ENCODE results near the gene SLC19A1. TPM values are rescaled to one million over a fixed set of nuclear protein-coding genes. Genes with fewer than 3 reads are reported as not detected.

Gene SLC19A1
- total RNA-seq, 1 experiment from 2014 or later, result 4.3 TPM

DNA sequence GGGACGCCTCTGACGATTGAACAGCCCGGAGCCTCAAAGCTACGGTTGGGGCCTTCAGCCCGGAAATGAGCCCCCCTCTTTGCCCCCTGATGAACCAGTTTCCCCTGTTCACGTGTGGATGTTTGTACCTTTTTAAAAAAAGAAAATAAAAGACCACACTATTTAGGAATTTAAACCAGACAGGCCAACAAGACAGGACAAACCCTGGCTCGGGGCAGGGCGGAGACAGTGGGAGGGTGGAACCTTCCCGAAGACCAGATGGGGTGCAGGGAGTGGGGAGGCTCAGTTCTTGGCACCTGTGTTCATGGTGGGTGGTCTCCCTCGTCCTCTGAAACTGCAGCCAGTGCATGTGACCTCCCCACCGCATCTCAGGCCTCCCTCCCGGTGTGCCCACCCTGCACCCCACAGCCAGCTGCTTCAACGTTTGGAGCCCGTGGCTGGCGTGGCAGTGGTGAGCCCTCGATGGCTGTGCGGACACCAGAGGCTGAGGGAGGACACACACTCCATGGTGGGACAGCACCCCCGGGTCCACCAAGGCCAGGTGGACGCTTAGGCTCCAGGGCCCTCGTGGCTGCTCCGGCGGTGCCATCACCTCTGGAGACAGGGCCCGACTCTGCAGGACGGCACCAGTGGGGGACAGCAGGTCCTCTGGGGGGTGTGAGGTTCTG lies 91.7 kb downstream of the SLC19A1 start:
- H3K36me3 ChIP-seq (ENCODE audit: insufficient read depth, low read length), result no peaks in the 10 kb centered on the region
- H3K9me2 ChIP-seq (replicated peaks; ENCODE audit: insufficient read depth, low read length), result no peaks in the 10 kb centered on the region
- H3K4me1 ChIP-seq (ENCODE audit: low read length), result no peaks in the 10 kb centered on the region
- H3K79me2 ChIP-seq (ENCODE audit: low read length), result no peaks in the 10 kb centered on the region
- H4K20me1 ChIP-seq (ENCODE audit: insufficient read depth, low read depth, low read length), result no peaks in the 10 kb centered on the region
- H3K4me3 ChIP-seq (ENCODE audit: low read length), result no peak overlapping the region
- peaks cover 14% of the 10 kb centered on the region for H3K9me3 ChIP-seq (ENCODE audit: low read length)
- no peak overlapping the region for H2AFZ ChIP-seq (ENCODE audit: low read length)
- no peak for DNase-seq
- no peaks in the 10 kb centered on the region for H3K27me3 ChIP-seq (ENCODE audit: low read length)
- H3K9ac ChIP-seq (ENCODE audit: low read length), result no peak overlapping the region
- no peak overlapping the region for H3K27ac ChIP-seq (ENCODE audit: low read length)
- H3K4me2 ChIP-seq (ENCODE audit: low read depth, low read length, poor library complexity, severe bottlenecking), result no peak overlapping the region

- H2AFZ ChIP-seq (ENCODE audit: low read length), result no peak overlapping the region
- DNase-seq, result no peak
- H3K36me3 ChIP-seq (ENCODE audit: insufficient read depth, low read length), result no peaks in the 10 kb centered on the region
- H3K4me3 ChIP-seq (ENCODE audit: low read length), result no peak overlapping the region
- H3K27me3 ChIP-seq (ENCODE audit: low read length), result no peaks in the 10 kb centered on the region
- H3K4me2 ChIP-seq (ENCODE audit: low read depth, low read length, poor library complexity, severe bottlenecking), result no peak overlapping the region
- H3K9ac ChIP-seq (ENCODE audit: low read length), result no peak overlapping the region
- no peaks in the 10 kb centered on the region for H3K4me1 ChIP-seq (ENCODE audit: low read length)
- peaks cover 14% of the 10 kb centered on the region for H3K9me3 ChIP-seq (ENCODE audit: low read length)
- no peaks in the 10 kb centered on the region for H4K20me1 ChIP-seq (ENCODE audit: insufficient read depth, low read depth, low read length)
- no peaks in the 10 kb centered on the region for H3K79me2 ChIP-seq (ENCODE audit: low read length)
- no peak overlapping the region for H3K27ac ChIP-seq (ENCODE audit: low read length)
- H3K9me2 ChIP-seq (replicated peaks; ENCODE audit: insufficient read depth, low read length), result no peaks in the 10 kb centered on the region
These were observed 92.4 kb downstream of the SLC19A1 start for GRCh38 chr21:45449658-45450422.

GRCh38 chr21:45448810-45449657 lies 93.2 kb downstream of the SLC19A1 start:
- Histone ChIP-seq H3K9me2 (replicated peaks; ENCODE audit: insufficient read depth, low read length) (no peaks in the 10 kb centered on the region), H3K4me2 (ENCODE audit: low read depth, low read length, poor library complexity, severe bottlenecking) (no peak overlapping the region), H3K27me3 (ENCODE audit: low read length) (no peaks in the 10 kb centered on the region), H3K9ac (ENCODE audit: low read length) (no peak overlapping the region), H2AFZ (ENCODE audit: low read length) (no peak overlapping the region), H3K79me2 (ENCODE audit: low read length) (no peaks in the 10 kb centered on the region), H4K20me1 (ENCODE audit: insufficient read depth, low read depth, low read length) (no peaks in the 10 kb centered on the region), H3K27ac (ENCODE audit: low read length) (no peak overlapping the region), H3K4me3 (ENCODE audit: low read length) (no peak overlapping the region), H3K36me3 (ENCODE audit: insufficient read depth, low read length) (no peaks in the 10 kb centered on the region), H3K9me3 (ENCODE audit: low read length) (peaks cover 14% of the 10 kb centered on the region), H3K4me1 (ENCODE audit: low read length) (no peaks in the 10 kb centered on the region)
- DNase-seq, result no peak

DNA sequence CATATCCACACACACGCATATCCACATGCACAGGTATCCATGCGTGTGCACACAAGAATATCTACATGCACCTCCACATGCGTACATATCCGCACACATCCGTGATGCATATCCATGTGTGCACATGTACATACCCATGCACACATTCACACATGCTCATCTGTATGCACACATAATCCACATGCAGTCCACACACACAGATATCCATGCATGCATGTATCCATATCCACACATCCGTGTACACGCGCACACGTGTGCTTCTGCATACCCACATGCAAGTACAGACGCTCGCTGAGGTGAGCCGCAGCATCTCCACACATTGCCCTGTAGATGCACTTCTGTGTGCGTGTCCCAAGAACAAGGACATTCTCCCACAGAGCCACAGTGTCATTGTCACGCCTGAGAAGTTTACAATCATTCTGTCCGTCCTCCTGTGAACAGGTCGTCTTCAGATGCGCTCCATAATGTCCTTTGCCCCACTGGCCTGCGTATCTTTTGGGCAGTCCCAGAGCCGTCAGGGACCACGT lies 93.9 kb downstream of the SLC19A1 start:
- H3K9ac ChIP-seq (ENCODE audit: low read length), result no peak overlapping the region
- H3K79me2 ChIP-seq (ENCODE audit: low read length), result no peaks in the 10 kb centered on the region
- no peaks in the 10 kb centered on the region for H3K9me2 ChIP-seq (replicated peaks; ENCODE audit: insufficient read depth, low read length)
- no peak overlapping the region for H2AFZ ChIP-seq (ENCODE audit: low read length)
- H3K4me3 ChIP-seq (ENCODE audit: low read length), result no peak overlapping the region
- no peak overlapping the region for H3K4me2 ChIP-seq (ENCODE audit: low read depth, low read length, poor library complexity, severe bottlenecking)
- H3K36me3 ChIP-seq (ENCODE audit: insufficient read depth, low read length), result no peaks in the 10 kb centered on the region
- H3K4me1 ChIP-seq (ENCODE audit: low read length), result no peaks in the 10 kb centered on the region
- H3K9me3 ChIP-seq (ENCODE audit: low read length), result peaks cover 14% of the 10 kb centered on the region
- H4K20me1 ChIP-seq (ENCODE audit: insufficient read depth, low read depth, low read length), result no peaks in the 10 kb centered on the region
- H3K27me3 ChIP-seq (ENCODE audit: low read length), result no peaks in the 10 kb centered on the region
- DNase-seq, result no peak
- no peak overlapping the region for H3K27ac ChIP-seq (ENCODE audit: low read length)

Small RNA genes lying within 50 kb of the gene (small RNA-seq; reads per million reads assigned to genes)
- gene MIR6815, result not detected

Other genes with a start within 250 kb of the SLC19A1 start
- 0.11 and 0.36 TPM in 2 replicates for gene COL18A1, start 137.3 kb downstream of the SLC19A1 start, total RNA-seq (2014; rRNA removed; shearing (Covaris generic); ENCODE audit: low replicate concordance)
- gene PCBP3, start 101.3 kb upstream of the SLC19A1 start, total RNA-seq (2014; rRNA removed; shearing (Covaris generic); ENCODE audit: low replicate concordance), result not detected in 2 replicates

Measured in Karpas-422 (cell line).